A549 (cell line): Measurements from ENCODE around the gene SKIL.

Experiments used
- EP300 ChIP-seq, 2 experiments: fragments of >200 bp; sonication (Bioruptor Twin); formaldehyde crosslinking; IDR thresholded peaks; 2 replicates in 1 of 2; 3 replicates in 1 of 2; pipeline ENCODE4 v1.6.1; 2016 to 2017
- KDM1A ChIP-seq: fragments of 200-600 bp; sonication (generic); IDR thresholded peaks from 2 replicates; pipeline ENCODE4 v1.6.1; 2016; ENCODE audit warnings: low read depth, mild to moderate bottlenecking
- POLR2A ChIP-seq: IDR thresholded peaks from 2 replicates; pipeline ENCODE4 v1.6.1; 2012; ENCODE audit warnings: mild to moderate bottlenecking, low read length
- RAD21 ChIP-seq, 2 experiments: fragments of >200 bp in 1 of 2; sonication (Bioruptor Twin) in 1 of 2; formaldehyde crosslinking in 1 of 2; IDR thresholded peaks in 1 of 2; conservative IDR thresholded peaks in 1 of 2; 2 replicates in 1 of 2; 3 replicates in 1 of 2; pipeline ENCODE4 v1.6.1; 2012 to 2018; ENCODE audit warnings: inconsistent platforms in 1 of 2
- SMC3 ChIP-seq: fragments of >200 bp; sonication (Bioruptor Twin); formaldehyde crosslinking; IDR thresholded peaks from 3 replicates; pipeline ENCODE4 v1.6.1; 2018; ENCODE audit warnings: inconsistent platforms
- TF ChIP-seq, protein P1 (sequence below): fragments of 200-600 bp; sonication (generic); IDR thresholded peaks from 2 replicates; pipeline ENCODE4 v1.6.1; 2016; ENCODE audit warnings: antibody characterized with exemption, mild to moderate bottlenecking, moderate library complexity
- TF ChIP-seq, protein P2 (sequence below): fragments of 250-450 bp; sonication (Bioruptor Pico); IDR thresholded peaks from 2 replicates; pipeline ENCODE4 v1.5.0; 2021; ENCODE audit warnings: mild to moderate bottlenecking, moderate library complexity, borderline replicate concordance
- TF ChIP-seq, protein P3 (sequence below): fragments of >200 bp; sonication (Bioruptor Twin); formaldehyde crosslinking; IDR thresholded peaks from 3 replicates; pipeline ENCODE4 v1.5.1; 2016

DNA sequence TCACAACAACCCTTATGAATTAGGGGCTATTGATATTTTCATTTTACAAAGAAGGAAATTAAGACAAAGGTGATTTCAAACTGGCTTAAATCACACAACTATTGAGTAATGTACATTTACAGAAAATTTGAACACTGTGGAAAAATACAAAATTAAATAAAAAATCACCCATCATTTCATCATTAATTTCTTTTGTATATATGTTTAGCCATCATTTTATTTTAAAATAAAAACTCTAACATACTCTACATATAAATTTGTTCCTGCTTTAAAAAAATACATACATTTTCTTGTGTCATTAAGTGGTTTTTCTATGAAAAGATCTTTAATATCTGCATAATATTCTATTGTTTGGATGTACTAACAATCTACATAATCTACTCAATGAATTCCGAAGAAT, 81.3 kb downstream of the SKIL start:
- TF ChIP-seq, protein P1, sequence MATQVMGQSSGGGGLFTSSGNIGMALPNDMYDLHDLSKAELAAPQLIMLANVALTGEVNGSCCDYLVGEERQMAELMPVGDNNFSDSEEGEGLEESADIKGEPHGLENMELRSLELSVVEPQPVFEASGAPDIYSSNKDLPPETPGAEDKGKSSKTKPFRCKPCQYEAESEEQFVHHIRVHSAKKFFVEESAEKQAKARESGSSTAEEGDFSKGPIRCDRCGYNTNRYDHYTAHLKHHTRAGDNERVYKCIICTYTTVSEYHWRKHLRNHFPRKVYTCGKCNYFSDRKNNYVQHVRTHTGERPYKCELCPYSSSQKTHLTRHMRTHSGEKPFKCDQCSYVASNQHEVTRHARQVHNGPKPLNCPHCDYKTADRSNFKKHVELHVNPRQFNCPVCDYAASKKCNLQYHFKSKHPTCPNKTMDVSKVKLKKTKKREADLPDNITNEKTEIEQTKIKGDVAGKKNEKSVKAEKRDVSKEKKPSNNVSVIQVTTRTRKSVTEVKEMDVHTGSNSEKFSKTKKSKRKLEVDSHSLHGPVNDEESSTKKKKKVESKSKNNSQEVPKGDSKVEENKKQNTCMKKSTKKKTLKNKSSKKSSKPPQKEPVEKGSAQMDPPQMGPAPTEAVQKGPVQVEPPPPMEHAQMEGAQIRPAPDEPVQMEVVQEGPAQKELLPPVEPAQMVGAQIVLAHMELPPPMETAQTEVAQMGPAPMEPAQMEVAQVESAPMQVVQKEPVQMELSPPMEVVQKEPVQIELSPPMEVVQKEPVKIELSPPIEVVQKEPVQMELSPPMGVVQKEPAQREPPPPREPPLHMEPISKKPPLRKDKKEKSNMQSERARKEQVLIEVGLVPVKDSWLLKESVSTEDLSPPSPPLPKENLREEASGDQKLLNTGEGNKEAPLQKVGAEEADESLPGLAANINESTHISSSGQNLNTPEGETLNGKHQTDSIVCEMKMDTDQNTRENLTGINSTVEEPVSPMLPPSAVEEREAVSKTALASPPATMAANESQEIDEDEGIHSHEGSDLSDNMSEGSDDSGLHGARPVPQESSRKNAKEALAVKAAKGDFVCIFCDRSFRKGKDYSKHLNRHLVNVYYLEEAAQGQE = no peak
- TF ChIP-seq, protein P2, sequence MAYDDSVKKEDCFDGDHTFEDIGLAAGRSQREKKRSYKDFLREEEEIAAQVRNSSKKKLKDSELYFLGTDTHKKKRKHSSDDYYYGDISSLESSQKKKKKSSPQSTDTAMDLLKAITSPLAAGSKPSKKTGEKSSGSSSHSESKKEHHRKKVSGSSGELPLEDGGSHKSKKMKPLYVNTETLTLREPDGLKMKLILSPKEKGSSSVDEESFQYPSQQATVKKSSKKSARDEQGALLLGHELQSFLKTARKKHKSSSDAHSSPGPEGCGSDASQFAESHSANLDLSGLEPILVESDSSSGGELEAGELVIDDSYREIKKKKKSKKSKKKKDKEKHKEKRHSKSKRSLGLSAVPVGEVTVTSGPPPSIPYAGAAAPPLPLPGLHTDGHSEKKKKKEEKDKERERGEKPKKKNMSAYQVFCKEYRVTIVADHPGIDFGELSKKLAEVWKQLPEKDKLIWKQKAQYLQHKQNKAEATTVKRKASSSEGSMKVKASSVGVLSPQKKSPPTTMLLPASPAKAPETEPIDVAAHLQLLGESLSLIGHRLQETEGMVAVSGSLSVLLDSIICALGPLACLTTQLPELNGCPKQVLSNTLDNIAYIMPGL (CRISPR knock-in tag) = no peak
- TF ChIP-seq, protein P3, sequence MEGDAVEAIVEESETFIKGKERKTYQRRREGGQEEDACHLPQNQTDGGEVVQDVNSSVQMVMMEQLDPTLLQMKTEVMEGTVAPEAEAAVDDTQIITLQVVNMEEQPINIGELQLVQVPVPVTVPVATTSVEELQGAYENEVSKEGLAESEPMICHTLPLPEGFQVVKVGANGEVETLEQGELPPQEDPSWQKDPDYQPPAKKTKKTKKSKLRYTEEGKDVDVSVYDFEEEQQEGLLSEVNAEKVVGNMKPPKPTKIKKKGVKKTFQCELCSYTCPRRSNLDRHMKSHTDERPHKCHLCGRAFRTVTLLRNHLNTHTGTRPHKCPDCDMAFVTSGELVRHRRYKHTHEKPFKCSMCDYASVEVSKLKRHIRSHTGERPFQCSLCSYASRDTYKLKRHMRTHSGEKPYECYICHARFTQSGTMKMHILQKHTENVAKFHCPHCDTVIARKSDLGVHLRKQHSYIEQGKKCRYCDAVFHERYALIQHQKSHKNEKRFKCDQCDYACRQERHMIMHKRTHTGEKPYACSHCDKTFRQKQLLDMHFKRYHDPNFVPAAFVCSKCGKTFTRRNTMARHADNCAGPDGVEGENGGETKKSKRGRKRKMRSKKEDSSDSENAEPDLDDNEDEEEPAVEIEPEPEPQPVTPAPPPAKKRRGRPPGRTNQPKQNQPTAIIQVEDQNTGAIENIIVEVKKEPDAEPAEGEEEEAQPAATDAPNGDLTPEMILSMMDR = no peak
- TF ChIP-seq KDM1A (no peak), EP300 (IDR thresholded peaks at IDR 0.05) (no peak), SMC3 (no peak), POLR2A (no peak), RAD21 (conservative IDR thresholded peaks at IDR 0.05 in 1 of 2, IDR thresholded peaks at IDR 0.05 in 1 of 2) (no peak)
